Smooth muscle cell of the brain vasculature (primary cell): ENCODE data around the gene RNPEPL1.

Experiments used
- DNase-seq: peaks from one replicate; pipeline ENCODE4 v3.0.0-alpha.2; 2012; ENCODE audit warnings: low read depth, low spot score

The RNPEPL1 gene

GRCh38 chr2:240624011-240624949 is 56.0 kb downstream of the RNPEPL1 start:
- no peak for DNase-seq

GRCh38 chr2:240624950-240625621 is 56.8 kb downstream of the RNPEPL1 start, which contains the start of gene GPR35:
Gene GPR35 (plus strand): TSS chr2:240625480. CDS start chr2:240629953, 4,473 bp downstream.
- DNase-seq: peak; percentile 15

DNA sequence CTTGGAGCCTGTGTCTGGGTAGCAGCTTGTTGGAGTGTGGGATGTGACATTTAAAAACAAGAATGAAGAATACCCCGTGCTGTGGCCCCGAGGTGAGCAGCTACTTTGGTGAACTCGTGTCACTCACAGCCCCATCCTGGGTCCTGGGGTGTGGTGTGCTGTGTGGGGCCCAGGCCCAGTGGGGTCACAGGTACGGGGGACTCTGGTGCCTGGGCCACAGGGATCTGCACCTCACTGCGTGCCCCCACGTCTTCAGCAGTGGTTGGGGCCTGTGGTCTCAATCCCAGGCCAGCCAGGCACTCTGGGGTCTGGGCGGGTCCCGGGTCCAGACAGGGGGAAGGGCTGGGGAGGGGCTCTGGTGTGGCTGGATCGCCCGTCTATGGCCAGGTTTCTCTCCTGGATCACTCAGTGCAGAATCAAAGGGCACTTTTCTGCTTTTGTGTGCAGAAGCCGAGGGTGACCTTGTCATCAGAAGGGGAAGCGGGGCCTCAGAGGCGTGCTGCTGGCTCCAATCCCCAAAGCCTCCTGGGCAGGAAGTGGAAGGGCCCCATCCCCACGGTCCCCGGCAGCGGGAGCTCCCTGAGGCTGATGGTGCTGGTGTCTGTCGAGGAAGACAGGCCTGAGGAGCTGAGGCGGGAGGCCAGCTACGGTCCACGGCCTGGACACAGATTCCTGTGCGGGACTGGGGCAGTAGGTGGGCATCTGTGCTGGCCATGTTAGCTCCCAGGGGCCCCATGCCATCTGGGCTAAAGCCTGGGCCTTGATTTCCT is 58.4 kb downstream of the RNPEPL1 start:
- DNase-seq: no peak

DNA sequence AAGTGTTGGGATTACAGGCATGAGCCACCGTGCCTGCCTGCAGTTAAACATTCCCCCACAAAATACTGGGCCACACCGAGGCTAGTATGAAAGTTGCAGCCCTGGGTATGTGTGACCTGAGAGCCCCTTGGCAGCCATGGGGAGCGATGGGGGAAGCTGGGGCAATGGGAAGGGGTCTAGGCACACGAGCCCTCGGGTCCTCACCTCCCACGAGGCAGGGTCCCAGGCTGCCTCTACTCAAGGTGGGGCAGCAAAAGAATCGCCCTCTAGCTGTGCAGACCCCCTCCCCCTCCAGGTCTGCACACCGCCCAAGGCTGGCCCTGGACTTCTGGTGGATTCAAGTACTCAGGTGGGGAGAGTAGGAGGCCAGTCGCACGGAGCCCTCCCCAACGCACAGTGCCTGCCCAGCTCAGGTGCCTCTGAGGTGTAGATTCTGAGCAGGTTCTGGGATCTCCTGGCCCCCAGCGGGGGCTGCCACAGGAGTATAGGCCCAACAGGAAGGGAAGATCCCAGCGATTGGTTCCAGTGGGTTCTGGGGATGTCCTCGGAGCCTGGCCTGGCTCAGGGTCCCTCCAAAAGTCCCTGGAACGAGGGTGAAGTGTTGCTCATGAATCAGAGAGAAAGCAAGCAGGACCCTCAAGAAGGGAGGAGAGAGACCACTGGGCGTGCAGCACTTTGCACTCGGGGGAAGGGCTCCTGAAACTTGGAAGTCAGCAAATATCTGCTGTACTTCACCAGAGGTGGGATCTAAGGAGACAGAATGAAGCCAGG is 59.6 kb downstream of the RNPEPL1 start:
- no peak for DNase-seq

DNA sequence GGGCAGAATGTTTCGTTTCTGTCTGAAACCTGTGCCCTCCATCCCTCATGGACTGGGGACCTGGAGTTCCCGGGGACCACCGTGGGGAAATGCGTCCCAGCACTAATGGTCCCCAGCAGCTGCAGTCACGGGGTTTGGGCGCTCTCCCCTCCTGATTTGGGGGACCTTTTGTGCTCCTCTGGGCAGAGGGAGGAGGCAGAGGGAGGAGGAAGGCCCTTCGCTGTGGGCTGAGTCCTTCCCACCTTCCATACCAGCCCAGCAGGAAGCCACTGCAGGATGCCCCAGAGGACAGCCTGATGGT is 60.2 kb downstream of the RNPEPL1 start:
- DNase-seq: no peak

DNA sequence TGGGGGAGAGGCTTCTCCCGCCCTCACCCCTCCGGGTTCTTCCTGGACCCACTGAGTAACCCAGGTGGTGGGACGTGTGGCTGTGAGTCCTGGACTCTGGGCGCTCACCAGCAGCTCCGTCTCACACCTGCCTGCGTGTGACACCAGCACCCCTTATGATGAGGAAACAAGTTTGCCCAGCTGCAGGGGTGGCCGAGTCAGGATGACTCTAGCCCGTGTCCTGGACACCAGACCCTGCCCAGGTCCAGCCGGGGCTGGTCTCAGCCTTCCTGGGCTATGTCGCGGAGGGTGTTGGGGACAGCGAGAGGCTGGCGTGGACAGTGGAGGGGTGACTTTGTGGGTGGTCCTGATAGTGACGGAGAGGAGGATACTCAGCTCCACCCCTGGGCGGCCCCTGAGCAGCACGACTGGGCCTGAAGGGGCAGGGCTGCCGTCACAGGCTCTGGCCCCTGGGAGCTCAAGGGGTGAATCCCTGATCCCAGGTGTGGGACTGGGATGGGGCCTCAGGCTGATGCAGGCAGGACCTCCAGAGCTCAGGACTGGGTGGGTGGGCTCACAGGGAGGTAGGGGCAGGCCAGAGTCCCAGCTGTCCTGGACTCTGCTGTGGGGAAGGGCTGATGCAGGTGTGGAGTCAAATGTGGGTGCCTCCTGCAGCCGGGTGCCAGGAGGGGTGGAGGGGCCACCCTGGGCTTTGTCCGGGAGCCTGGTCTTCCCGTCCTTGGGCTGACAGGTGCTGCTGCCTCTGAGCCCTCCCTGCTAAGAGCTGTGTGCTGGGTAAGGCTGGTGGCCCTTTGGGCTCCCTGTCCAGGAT is 60.7 kb downstream of the RNPEPL1 start:
- no peak for DNase-seq

DNA sequence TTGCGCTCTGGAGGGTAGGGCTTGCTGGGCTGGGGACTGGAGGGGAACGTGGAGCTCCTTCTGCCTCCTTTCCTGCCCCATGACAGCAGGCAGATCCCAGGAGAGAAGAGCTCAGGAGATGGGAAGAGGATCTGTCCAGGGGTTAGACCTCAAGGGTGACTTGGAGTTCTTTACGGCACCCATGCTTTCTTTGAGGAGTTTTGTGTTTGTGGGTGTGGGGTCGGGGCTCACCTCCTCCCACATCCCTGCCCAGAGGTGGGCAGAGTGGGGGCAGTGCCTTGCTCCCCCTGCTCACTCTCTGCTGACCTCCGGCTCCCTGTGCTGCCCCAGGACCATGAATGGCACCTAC is 61.3 kb downstream of the RNPEPL1 start:
- DNase-seq: no peak

GRCh38 chr2:240629968-240630770 is 61.9 kb downstream of the RNPEPL1 start:
- DNase-seq: no peak
